Hepatocyte (in vitro differentiated cells): ENCODE measurements around the gene PRELID1. TPM values are rescaled to one million over a fixed set of nuclear protein-coding genes. Genes with fewer than 3 reads are reported as not detected.

Experiments
- DNase-seq: peaks from one replicate; pipeline ENCODE4 v3.0.0-alpha.2; 2016; ENCODE audit warnings: low spot score
- H2AFZ ChIP-seq: fragments of 200-600 bp; sonication (generic); 2 replicates; pipeline ENCODE4 v1.6.0; 2016; ENCODE audit warnings: antibody characterized with exemption, mild to moderate bottlenecking
- H3K27ac ChIP-seq: fragments of 200-600 bp; sonication (generic); 2 replicates; pipeline ENCODE4 v1.5.1; 2016; ENCODE audit warnings: mild to moderate bottlenecking
- H3K27me3 ChIP-seq: fragments of 200-600 bp; sonication (generic); 2 replicates; pipeline ENCODE4 v1.6.1; 2016
- H3K36me3 ChIP-seq: fragments of 200-600 bp; sonication (generic); replicated peaks from 2 replicates; pipeline ENCODE4 v1.5.1; 2016; ENCODE audit warnings: low read depth; ENCODE audit not compliant: insufficient read depth
- H3K4me1 ChIP-seq: fragments of 200-600 bp; sonication (generic); 2 replicates; pipeline ENCODE4 v1.5.1; 2016; ENCODE audit warnings: mild to moderate bottlenecking, moderate library complexity; ENCODE audit not compliant: insufficient read depth
- H3K4me2 ChIP-seq: fragments of 200-600 bp; sonication (generic); 2 replicates; pipeline ENCODE4 v1.6.0; 2016
- H3K4me3 ChIP-seq: fragments of 200-600 bp; sonication (generic); 2 replicates; pipeline ENCODE4 v1.5.1; 2016; ENCODE audit warnings: mild to moderate bottlenecking
- H3K79me2 ChIP-seq: fragments of 200-600 bp; sonication (generic); 2 replicates; pipeline ENCODE4 v1.6.0; 2017; ENCODE audit warnings: mild to moderate bottlenecking
- H3K9me2 ChIP-seq: fragments of 200-600 bp; sonication (generic); replicated peaks from 2 replicates; pipeline ENCODE4 v1.6.0; 2017; ENCODE audit warnings: mild to moderate bottlenecking; ENCODE audit not compliant: insufficient read depth
- H3K9me3 ChIP-seq: fragments of 200-600 bp; sonication (generic); 2 replicates; pipeline ENCODE4 v1.5.1; 2016; ENCODE audit warnings: low read depth, mild to moderate bottlenecking
- H4K20me1 ChIP-seq: fragments of 200-600 bp; sonication (generic); 2 replicates; pipeline ENCODE4 v1.6.0; 2016; ENCODE audit warnings: mild to moderate bottlenecking; ENCODE audit not compliant: insufficient read depth, poor library complexity, severe bottlenecking
- CTCF ChIP-seq: fragments of 200-600 bp; sonication (generic); IDR thresholded peaks from 2 replicates; pipeline ENCODE4 v1.5.1; 2016; ENCODE audit warnings: antibody characterized with exemption, mild to moderate bottlenecking; ENCODE audit not compliant: poor library complexity
- EZH2 ChIP-seq: fragments of 200-600 bp; sonication (generic); IDR thresholded peaks from 2 replicates; pipeline ENCODE4 v1.6.1; 2016; ENCODE audit warnings: antibody characterized with exemption, mild to moderate bottlenecking, borderline replicate concordance
- EZH2phosphoT487 ChIP-seq: fragments of 200-600 bp; sonication (generic); IDR thresholded peaks from one replicate; pipeline ENCODE4 v1.6.1; 2018; ENCODE audit warnings: antibody characterized with exemption, mild to moderate bottlenecking, low read depth, moderate library complexity; ENCODE audit not compliant: unreplicated experiment, severe bottlenecking
- WGBS: methylation state at CpG from one replicate; pipeline ENCODE4 v1.1.6; 2016; ENCODE audit warnings: low lambda C conversion rate; ENCODE audit errors: missing lambda C conversion rate; 5-methylcytosine and 5-hydroxymethylcytosine counted together
- polyA plus RNA-seq: library from polyadenylated mRNA; unstranded; fragments of >200 nt; fragmentation: Nextera tagmentation; extraction: Ambion mirVana; gene quantifications from 2 replicates; pipeline ENCODE4 v1.2.1, GENCODE V29; 2016
- total RNA-seq: library from RNA; depleted of rRNA; stranded (reverse); fragments of >200 nt; gene quantifications from 2 replicates; pipeline ENCODE4 v1.2.3, GENCODE V29; 2014

PRELID1 gene
- total and polyA plus RNA-seq, 2 experiments from 2014 or later = 228 to 282 TPM

- 100% methylated on average over 1 of the region's 1 CpG for WGBS
- H3K4me3 ChIP-seq = no peak overlapping the region
- no peaks in the 10 kb centered on the region for H4K20me1 ChIP-seq
- DNase-seq = no peak
- H3K4me2 ChIP-seq = no peak overlapping the region
- H3K9me2 ChIP-seq = no peaks in the 10 kb centered on the region
- no peaks in the 10 kb centered on the region for H3K4me1 ChIP-seq
- no peak for TF ChIP-seq CTCF
- no peak for TF ChIP-seq EZH2
- no peak for TF ChIP-seq EZH2phosphoT487
- H3K27ac ChIP-seq = no peak overlapping the region
- no peaks in the 10 kb centered on the region for H3K36me3 ChIP-seq
- no peaks in the 10 kb centered on the region for H3K27me3 ChIP-seq
- no peaks in the 10 kb centered on the region for H3K9me3 ChIP-seq
- H2AFZ ChIP-seq = no peak overlapping the region
- no peaks in the 10 kb centered on the region for H3K79me2 ChIP-seq
These were observed 42.1 kb upstream of the PRELID1 start for GRCh38 chr5:177261510-177261909.

GRCh38 chr5:177264178-177264577, 39.4 kb upstream of the PRELID1 start:
- WGBS = 93% methylated on average over 1 of the region's 1 CpG
- TF ChIP-seq EZH2 = no peak
- Histone ChIP-seq H3K79me2 (peaks cover 3% of the 10 kb centered on the region), H3K9me2 (no peaks in the 10 kb centered on the region), H3K4me2 (no peak overlapping the region), H2AFZ (no peak overlapping the region), H3K4me3 (no peak overlapping the region), H3K27me3 (no peaks in the 10 kb centered on the region), H3K9me3 (no peaks in the 10 kb centered on the region), H3K27ac (no peak overlapping the region), H4K20me1 (no peaks in the 10 kb centered on the region), H3K36me3 (no peaks in the 10 kb centered on the region), H3K4me1 (no peaks in the 10 kb centered on the region)
- DNase-seq = no peak

GRCh38 chr5:177265395-177265794, 38.2 kb upstream of the PRELID1 start:
- DNase-seq = no peak
- Histone ChIP-seq H3K9me3 (no peaks in the 10 kb centered on the region), H3K4me1 (no peaks in the 10 kb centered on the region), H4K20me1 (no peaks in the 10 kb centered on the region), H3K4me2 (no peak overlapping the region), H3K27ac (no peak overlapping the region), H3K4me3 (no peak overlapping the region), H3K36me3 (no peaks in the 10 kb centered on the region), H3K79me2 (peaks cover 3% of the 10 kb centered on the region), H3K9me2 (no peaks in the 10 kb centered on the region), H2AFZ (no peak overlapping the region), H3K27me3 (no peaks in the 10 kb centered on the region)
- 96% methylated on average over 15 of the region's 16 CpGs for WGBS
- TF ChIP-seq EZH2 (no peak), CTCF (no peak), EZH2phosphoT487 (no peak)

- no peak overlapping the region for H3K27ac ChIP-seq
- no peak overlapping the region for H3K4me3 ChIP-seq
- peaks cover 3% of the 10 kb centered on the region for H3K79me2 ChIP-seq
- H3K4me2 ChIP-seq = no peak overlapping the region
- H3K36me3 ChIP-seq = peaks cover 3% of the 10 kb centered on the region
- 96% methylated on average over 7 of the region's 7 CpGs for WGBS
- TF ChIP-seq EZH2phosphoT487 = no peak
- TF ChIP-seq CTCF = no peak
- TF ChIP-seq EZH2 = no peak
- H2AFZ ChIP-seq = no peak overlapping the region
- H3K27me3 ChIP-seq = no peaks in the 10 kb centered on the region
- H3K4me1 ChIP-seq = no peaks in the 10 kb centered on the region
- no peaks in the 10 kb centered on the region for H4K20me1 ChIP-seq
- no peaks in the 10 kb centered on the region for H3K9me3 ChIP-seq
- no peaks in the 10 kb centered on the region for H3K9me2 ChIP-seq
- DNase-seq = no peak
These were observed 34.2 kb upstream of the PRELID1 start for GRCh38 chr5:177269232-177269895.
